GM12878 (cell line): ENCODE results near the gene MAP3K1.

Experiments
- ASH2L ChIP-seq: fragments of 300-600, 200-600 bp; sonication (generic); IDR thresholded peaks from 2 replicates; pipeline ENCODE4 v1.6.1; 2017; ENCODE audit warnings: low read depth, mild to moderate bottlenecking, borderline replicate concordance
- MTA3 ChIP-seq: IDR thresholded peaks from 2 replicates; pipeline ENCODE4 v1.6.1; 2012; ENCODE audit warnings: low read length, inconsistent platforms, borderline replicate concordance
- NBN ChIP-seq: fragments of 450-650 bp; IDR thresholded peaks from 2 replicates; pipeline ENCODE4 v1.6.1; 2016
- SMAD1 ChIP-seq: fragments of 450-650 bp; IDR thresholded peaks from 2 replicates; pipeline ENCODE4 v1.6.1; 2018; ENCODE audit warnings: mild to moderate bottlenecking, low read depth; ENCODE audit not compliant: partially characterized antibody
- TF ChIP-seq, protein P1 (sequence below), 3 experiments: IDR thresholded peaks in 2 of 3; conservative IDR thresholded peaks in 1 of 3; 2 replicates each; pipeline ENCODE4 v1.5.1; 2011; ENCODE audit warnings: low read depth in 3 of 3, low read length in 3 of 3, mild to moderate bottlenecking in 3 of 3, control low read depth in 2 of 3, moderate library complexity in 2 of 3, inconsistent platforms in 1 of 3, mixed read lengths in 1 of 3; ENCODE audit not compliant: control insufficient read depth in 2 of 3, insufficient read depth in 1 of 3; ENCODE audit errors: extremely low read depth in 1 of 3

DNA sequence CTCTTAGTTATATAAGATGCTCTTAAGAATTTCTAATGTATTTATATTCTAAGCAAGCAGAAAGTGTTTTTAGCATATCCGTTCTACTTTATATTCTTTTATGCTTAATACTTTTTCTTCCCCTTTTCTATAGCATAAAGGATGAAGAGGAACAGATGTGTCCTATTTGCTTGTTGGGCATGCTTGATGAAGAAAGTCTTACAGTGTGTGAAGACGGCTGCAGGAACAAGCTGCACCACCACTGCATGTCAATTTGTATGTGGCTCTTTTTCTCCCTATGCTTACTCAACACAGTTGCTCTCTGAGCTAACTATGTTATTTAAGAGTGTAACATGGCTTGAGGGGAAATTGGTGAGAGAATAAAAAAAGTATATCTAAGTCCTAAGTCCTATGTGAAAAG, 56.4 kb downstream of the MAP3K1 start:
- TF ChIP-seq, protein P1, sequence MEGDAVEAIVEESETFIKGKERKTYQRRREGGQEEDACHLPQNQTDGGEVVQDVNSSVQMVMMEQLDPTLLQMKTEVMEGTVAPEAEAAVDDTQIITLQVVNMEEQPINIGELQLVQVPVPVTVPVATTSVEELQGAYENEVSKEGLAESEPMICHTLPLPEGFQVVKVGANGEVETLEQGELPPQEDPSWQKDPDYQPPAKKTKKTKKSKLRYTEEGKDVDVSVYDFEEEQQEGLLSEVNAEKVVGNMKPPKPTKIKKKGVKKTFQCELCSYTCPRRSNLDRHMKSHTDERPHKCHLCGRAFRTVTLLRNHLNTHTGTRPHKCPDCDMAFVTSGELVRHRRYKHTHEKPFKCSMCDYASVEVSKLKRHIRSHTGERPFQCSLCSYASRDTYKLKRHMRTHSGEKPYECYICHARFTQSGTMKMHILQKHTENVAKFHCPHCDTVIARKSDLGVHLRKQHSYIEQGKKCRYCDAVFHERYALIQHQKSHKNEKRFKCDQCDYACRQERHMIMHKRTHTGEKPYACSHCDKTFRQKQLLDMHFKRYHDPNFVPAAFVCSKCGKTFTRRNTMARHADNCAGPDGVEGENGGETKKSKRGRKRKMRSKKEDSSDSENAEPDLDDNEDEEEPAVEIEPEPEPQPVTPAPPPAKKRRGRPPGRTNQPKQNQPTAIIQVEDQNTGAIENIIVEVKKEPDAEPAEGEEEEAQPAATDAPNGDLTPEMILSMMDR (IDR thresholded peaks at IDR 0.05 in 2 of 3, conservative IDR thresholded peaks at IDR 0.05 in 1 of 3; ENCODE audit: control insufficient read depth in 2 of 3, extremely low read depth in 1 of 3, insufficient read depth in 1 of 3, low read depth in 3 of 3, low read length in 3 of 3) = no peak
- TF ChIP-seq NBN (no peak), SMAD1 (no peak), ASH2L (no peak), MTA3 (no peak)
